ENCODE data around the gene KRT84. TPM values are rescaled to one million over a fixed set of nuclear protein-coding genes. Genes with fewer than 3 reads are reported as not detected.

The KRT84 gene
- total RNA-seq, 2 donors from 2014 or later: not detected

- Histone ChIP-seq H3K36me3 (no peaks in the 10 kb centered on the region), H3K4me1 (replicated peaks) (no peaks in the 10 kb centered on the region), H3K9me3 (no peaks in the 10 kb centered on the region), H3K27ac (no peak overlapping the region), H3K27me3 (replicated peaks; ENCODE audit: insufficient read depth) (no peaks in the 10 kb centered on the region), H3K4me3 (no peak overlapping the region)
- no peak for TF ChIP-seq POLR2AphosphoS5 (IDR thresholded peaks at IDR 0.05)
- no peak for TF ChIP-seq POLR2A (IDR thresholded peaks at IDR 0.05)
- TF ChIP-seq, protein P1, sequence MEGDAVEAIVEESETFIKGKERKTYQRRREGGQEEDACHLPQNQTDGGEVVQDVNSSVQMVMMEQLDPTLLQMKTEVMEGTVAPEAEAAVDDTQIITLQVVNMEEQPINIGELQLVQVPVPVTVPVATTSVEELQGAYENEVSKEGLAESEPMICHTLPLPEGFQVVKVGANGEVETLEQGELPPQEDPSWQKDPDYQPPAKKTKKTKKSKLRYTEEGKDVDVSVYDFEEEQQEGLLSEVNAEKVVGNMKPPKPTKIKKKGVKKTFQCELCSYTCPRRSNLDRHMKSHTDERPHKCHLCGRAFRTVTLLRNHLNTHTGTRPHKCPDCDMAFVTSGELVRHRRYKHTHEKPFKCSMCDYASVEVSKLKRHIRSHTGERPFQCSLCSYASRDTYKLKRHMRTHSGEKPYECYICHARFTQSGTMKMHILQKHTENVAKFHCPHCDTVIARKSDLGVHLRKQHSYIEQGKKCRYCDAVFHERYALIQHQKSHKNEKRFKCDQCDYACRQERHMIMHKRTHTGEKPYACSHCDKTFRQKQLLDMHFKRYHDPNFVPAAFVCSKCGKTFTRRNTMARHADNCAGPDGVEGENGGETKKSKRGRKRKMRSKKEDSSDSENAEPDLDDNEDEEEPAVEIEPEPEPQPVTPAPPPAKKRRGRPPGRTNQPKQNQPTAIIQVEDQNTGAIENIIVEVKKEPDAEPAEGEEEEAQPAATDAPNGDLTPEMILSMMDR (IDR thresholded peaks at IDR 0.05): no peak
- 82% methylated on average over 6 of the region's 6 CpGs for WGBS
- no peak for DNase-seq (ENCODE audit: low spot score)
- intact Hi-C loops (cut with DNase I): no loop called here
Observed at GRCh38 chr12:52432559-52433207, 47.2 kb upstream of the KRT84 start.

GRCh38 chr12:52428121-52428520 lies 42.7 kb upstream of the KRT84 start:
- no peak for DNase-seq (ENCODE audit: low spot score)
- TF ChIP-seq, protein P1 (IDR thresholded peaks at IDR 0.05): no peak
- TF ChIP-seq POLR2AphosphoS5 (IDR thresholded peaks at IDR 0.05): no peak
- TF ChIP-seq POLR2A (IDR thresholded peaks at IDR 0.05): no peak
- H3K27me3 ChIP-seq (replicated peaks; ENCODE audit: insufficient read depth): no peaks in the 10 kb centered on the region
- no peak overlapping the region for H3K27ac ChIP-seq
- 90% methylated on average over 10 of the region's 10 CpGs for WGBS
- intact Hi-C loops (cut with DNase I): no loop called here
- H3K4me1 ChIP-seq (replicated peaks): peaks cover 5% of the 10 kb centered on the region
- no peaks in the 10 kb centered on the region for H3K36me3 ChIP-seq
- H3K9me3 ChIP-seq: no peaks in the 10 kb centered on the region
- no peak overlapping the region for H3K4me3 ChIP-seq

DNA sequence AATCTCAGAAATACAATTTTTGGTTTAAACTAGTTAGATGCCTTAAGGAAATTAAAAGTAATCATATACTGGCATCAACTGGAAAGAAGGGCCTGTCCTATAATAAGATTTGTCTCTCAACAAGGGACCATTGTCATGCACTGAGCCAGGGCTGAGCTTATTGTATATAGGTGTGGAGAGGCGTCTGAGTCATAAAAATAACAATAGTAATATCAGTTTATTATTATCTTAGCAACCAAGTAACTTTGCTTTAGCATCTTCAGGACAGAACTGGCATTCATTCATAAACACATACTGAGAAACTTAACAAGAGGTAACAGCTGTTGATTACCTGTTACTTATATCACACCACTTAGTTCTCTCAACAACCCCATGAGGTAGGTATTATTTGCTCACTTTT lies 41.6 kb upstream of the KRT84 start:
- intact Hi-C loops (cut with DNase I): no loop called here
- WGBS: 86% methylated on average over 1 of the region's 1 CpG
- Histone ChIP-seq H3K27ac (no peak overlapping the region), H3K9me3 (no peaks in the 10 kb centered on the region), H3K27me3 (replicated peaks; ENCODE audit: insufficient read depth) (no peaks in the 10 kb centered on the region), H3K4me3 (no peak overlapping the region), H3K4me1 (replicated peaks) (peaks cover 5% of the 10 kb centered on the region), H3K36me3 (no peaks in the 10 kb centered on the region)
- no peak for DNase-seq (ENCODE audit: low spot score)
- TF ChIP-seq POLR2A (IDR thresholded peaks at IDR 0.05): no peak
- TF ChIP-seq, protein P1 (IDR thresholded peaks at IDR 0.05): no peak
- no peak for TF ChIP-seq POLR2AphosphoS5 (IDR thresholded peaks at IDR 0.05)

DNA sequence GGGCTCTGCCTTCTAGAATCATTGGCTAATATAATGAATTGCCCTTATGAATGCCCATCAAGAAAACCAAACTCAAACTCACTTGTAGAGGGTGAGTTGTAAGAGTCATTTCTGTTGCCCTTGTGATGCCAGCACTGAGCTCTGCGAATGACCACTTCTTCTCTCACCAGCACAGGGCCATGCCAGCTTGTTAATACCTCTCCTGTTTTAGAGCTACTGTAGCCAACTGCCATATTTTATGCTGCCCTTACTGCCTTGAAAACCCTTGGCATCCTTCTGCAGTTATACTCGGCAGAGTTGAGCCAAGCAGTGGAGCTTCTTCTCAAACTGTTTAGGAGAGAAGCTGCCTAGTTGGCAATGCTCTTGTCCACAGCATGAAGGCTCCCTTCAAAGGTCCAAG lies 40.6 kb upstream of the KRT84 start:
- 78% methylated on average over 2 of the region's 2 CpGs for WGBS
- no peak for DNase-seq (ENCODE audit: low spot score)
- Histone ChIP-seq H3K36me3 (no peaks in the 10 kb centered on the region), H3K9me3 (no peaks in the 10 kb centered on the region), H3K27ac (no peak overlapping the region), H3K4me1 (replicated peaks) (peaks cover 5% of the 10 kb centered on the region), H3K27me3 (replicated peaks; ENCODE audit: insufficient read depth) (no peaks in the 10 kb centered on the region), H3K4me3 (no peak overlapping the region)
- intact Hi-C loops (cut with DNase I): no loop called here
- TF ChIP-seq, protein P1 (IDR thresholded peaks at IDR 0.05): no peak
- TF ChIP-seq POLR2A (IDR thresholded peaks at IDR 0.05) (no peak), POLR2AphosphoS5 (IDR thresholded peaks at IDR 0.05) (no peak)

DNA sequence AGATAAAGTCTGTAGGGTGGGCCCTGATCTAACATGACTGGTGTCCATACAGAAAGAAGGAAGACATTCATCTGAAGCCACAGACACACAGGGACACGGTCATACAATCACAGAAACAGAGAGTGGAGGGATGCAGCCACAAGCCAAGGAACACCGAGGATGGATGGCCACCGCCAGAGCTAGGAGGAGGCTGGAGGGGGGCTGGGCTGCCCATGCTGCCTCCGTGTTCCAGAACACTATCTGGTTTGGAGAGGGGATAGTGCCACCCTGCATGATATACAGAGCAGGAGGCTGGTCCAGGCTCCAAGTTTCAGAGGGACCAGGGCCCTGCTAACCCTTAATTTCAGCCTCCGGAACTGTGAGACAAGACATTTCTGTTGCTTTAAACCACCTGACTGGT lies 40.0 kb upstream of the KRT84 start:
- H3K27ac ChIP-seq: no peak overlapping the region
- H3K4me3 ChIP-seq: no peak overlapping the region
- no peak for DNase-seq (ENCODE audit: low spot score)
- no peaks in the 10 kb centered on the region for H3K9me3 ChIP-seq
- TF ChIP-seq, protein P1 (IDR thresholded peaks at IDR 0.05): no peak
- 92% methylated on average over 5 of the region's 5 CpGs for WGBS
- no peaks in the 10 kb centered on the region for H3K27me3 ChIP-seq (replicated peaks; ENCODE audit: insufficient read depth)
- no peaks in the 10 kb centered on the region for H3K36me3 ChIP-seq
- intact Hi-C loops (cut with DNase I): no loop called here
- H3K4me1 ChIP-seq (replicated peaks): peaks cover 5% of the 10 kb centered on the region
